Activated T-cell treated with anti-CD3 and anti-CD28 coated beads for 4 hours (primary cell): Measurements from ENCODE around the gene SIGLEC7.

ENCODE experiments used
- DNase-seq: peaks from one replicate; pipeline ENCODE4 v3.0.0-alpha.2; 2020

The SIGLEC7 gene

GRCh38 chr19:51142119-51142518, at the start of gene SIGLEC7:
TSS of gene SIGLEC7 (plus strand) at chr19:51142301. CDS start at chr19:51142370, 69 bp downstream.
- DNase-seq, result no peak

DNA sequence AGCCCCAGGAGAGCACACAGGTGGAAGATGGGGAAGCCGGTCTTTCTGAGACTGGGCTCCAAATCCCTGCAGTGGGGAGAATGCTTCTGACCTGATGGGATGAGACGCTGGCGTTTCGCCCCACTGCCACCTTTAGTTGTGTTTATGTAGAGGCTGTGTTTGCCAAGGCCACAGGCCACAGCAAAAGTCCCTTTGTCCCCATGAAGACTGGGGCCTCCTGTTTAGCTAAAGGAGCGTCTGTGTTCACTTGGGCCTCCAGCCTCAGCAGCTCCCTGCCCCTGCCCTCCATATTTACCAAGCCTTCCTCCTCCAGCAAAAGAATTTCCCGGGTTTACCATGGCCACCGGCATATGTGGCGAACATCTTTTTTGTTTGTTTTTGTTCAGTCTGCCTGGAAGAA, 49.0 kb upstream of the SIGLEC7 start:
- DNase-seq, result no peak

- no peak for DNase-seq
Observed at GRCh38 chr19:51093510-51094345, 48.4 kb upstream of the SIGLEC7 start.

DNA sequence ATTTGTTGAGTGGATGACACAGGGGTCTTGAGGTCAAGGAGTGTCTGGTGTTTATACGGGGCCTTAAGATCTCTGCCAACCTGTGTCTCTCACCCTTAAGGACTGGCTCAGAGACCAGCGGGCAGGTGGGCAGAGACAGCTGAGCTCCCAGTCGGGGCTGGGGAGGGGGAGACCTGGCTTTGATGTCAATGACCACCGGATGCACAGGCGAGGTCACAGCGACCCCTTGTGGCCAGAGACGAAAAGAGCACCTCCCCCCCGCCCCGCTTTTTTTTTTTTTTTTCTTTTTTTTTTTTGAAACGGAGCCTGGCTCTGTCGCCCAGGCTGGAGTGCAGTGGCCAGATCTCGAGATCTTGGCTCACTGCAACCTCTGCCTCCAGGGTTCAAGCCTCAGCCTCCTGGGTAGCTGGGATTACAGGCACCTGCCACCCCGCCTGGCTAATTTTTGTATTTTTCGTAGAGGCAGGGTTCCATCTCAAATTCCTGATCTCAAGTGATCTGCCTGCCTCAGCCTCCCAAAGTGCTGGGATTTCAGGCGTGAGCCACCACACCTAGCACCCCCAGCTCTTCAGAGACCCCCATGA, 47.3 kb upstream of the SIGLEC7 start:
- no peak for DNase-seq

- no peak for DNase-seq
Observed at GRCh38 chr19:51096473-51097165, 45.5 kb upstream of the SIGLEC7 start.

DNA sequence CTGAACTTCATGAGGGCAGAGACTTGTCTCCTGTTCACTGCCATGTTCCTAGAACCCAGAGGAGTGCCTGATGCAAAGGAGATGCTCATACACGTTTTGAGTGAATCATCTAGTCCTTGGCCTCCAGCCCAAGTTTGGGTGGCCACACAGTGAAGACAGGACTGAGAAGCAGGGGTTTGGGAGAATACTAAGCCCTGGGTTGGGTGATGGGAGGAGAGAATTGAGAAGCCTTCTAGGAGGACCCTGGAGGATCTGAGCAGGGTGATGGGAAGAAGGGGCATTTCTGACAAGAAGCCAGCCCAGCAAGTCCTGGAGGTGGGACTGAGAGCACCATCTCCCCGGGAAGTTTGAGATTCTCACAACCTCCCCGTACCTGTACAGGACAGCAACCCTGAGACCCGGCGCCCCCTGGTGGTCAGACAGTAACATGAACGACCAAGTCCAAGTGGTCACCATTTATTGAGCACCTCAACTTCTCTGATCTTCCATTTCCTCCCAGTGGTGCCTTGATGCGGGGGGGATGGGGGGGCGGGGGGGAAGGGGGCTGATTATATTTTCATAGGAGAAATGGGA, 44.8 kb upstream of the SIGLEC7 start:
- DNase-seq, result peak; percentile 57

DNA sequence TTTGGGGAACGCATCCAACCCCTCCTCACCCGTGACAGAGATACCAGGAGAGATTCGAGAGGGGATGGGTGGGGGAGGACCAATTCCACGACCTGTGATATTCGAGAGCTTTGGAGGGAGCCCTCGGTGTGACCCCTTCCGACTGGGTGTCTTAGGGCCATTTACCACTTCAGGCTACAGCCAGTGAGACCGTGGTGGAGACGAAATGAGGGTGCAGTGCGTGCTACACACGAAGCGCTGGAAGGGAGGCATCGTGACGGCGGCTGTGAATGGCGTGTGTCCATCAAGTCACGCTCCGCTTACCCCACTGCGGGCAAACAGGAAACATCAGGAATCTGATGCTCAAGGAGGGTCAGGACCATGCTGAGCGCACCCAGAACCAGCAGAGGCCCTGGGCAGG, 44.3 kb upstream of the SIGLEC7 start:
- DNase-seq, result no peak

GRCh38 chr19:51098365-51099046, 43.6 kb upstream of the SIGLEC7 start:
- no peak for DNase-seq

GRCh38 chr19:51099047-51099382, 43.1 kb upstream of the SIGLEC7 start:
- DNase-seq, result no peak

GRCh38 chr19:51100601-51101000, 41.5 kb upstream of the SIGLEC7 start:
- DNase-seq, result no peak

DNA sequence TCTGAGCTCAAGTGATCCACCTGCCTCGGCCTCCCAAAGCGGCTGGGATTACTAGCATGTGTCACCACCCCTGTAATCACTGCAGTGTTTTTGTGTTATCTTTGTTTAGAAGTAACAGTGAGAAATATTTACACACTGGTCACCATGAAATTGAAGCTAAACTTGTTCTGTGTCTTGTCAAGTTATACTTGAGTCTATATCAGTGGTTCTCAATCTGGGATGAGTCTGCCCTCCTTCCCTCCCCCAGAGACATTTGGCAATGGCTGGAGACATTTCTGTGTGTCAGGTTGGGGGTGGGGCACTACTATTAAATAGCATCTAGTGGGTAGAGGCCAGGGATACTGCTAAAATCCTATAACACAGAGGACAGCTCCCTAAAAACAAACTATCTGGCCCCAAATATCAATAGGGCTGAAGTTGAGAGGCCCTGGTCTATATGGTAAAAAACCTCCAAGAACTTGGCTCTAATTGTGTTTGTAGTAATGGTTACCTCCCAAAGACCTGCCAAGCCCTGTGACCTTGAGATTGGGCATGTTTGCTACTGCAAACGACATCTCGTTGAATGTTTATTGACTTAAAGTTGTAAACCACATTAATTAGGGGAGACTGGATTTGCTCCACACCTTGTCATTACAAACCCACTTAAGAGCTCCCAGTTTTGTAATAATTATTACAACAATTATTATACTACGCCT, 40.8 kb upstream of the SIGLEC7 start:
- no peak for DNase-seq

- no peak for DNase-seq
Observed at GRCh38 chr19:51102991-51103390, 39.1 kb upstream of the SIGLEC7 start.

DNA sequence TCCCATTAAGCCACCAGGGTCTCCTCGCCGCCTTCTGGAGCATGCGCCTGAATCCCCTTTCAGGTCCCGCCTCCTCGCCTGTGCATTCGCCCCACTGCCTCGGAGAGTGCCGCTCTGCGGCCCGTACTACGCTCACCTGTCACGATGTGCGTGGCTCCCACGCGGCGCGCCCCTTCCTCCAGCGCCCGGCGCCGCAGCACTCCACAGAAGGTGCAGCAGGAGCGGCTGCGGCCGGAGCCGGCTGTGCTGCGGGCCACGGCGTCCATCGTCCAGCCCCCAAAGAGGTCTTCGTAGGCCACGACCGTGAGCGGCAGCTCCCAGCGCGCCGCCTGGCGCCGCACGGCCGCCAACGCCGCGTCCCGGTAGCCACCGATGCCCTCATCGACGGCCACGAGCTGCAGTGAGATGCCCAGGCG, 38.2 kb upstream of the SIGLEC7 start:
- no peak for DNase-seq

GRCh38 chr19:51107406-51108065, 34.6 kb upstream of the SIGLEC7 start:
- DNase-seq, result no peak

- DNase-seq, result peak; percentile 98
Observed at GRCh38 chr19:51108066-51108804, 33.9 kb upstream of the SIGLEC7 start, which contains the start of gene CTU1. TSS of gene CTU1 (minus strand) at chr19:51108409. CDS start at chr19:51104569, 3,840 bp downstream.

DNA sequence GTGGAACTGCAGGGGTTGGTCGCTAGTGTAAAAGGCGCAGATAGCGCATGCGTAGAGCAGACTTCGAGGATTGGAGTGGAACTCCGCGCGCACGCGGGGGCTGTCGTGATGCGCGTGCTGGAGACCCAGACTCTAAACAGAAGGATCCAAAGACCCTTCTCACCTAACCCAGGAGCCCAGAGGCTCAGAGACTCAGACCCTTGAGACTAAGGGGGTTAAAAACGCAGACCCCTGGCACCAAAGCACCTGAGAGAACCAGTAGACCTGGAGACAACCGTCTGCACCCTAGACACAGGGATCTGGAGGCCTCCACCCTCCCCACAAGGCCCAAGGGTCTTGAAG, 33.3 kb upstream of the SIGLEC7 start:
- no peak for DNase-seq

- DNase-seq, result no peak
Observed at GRCh38 chr19:51110666-51110971, 31.5 kb upstream of the SIGLEC7 start.

GRCh38 chr19:51111606-51112005, 30.5 kb upstream of the SIGLEC7 start:
- DNase-seq, result no peak

DNA sequence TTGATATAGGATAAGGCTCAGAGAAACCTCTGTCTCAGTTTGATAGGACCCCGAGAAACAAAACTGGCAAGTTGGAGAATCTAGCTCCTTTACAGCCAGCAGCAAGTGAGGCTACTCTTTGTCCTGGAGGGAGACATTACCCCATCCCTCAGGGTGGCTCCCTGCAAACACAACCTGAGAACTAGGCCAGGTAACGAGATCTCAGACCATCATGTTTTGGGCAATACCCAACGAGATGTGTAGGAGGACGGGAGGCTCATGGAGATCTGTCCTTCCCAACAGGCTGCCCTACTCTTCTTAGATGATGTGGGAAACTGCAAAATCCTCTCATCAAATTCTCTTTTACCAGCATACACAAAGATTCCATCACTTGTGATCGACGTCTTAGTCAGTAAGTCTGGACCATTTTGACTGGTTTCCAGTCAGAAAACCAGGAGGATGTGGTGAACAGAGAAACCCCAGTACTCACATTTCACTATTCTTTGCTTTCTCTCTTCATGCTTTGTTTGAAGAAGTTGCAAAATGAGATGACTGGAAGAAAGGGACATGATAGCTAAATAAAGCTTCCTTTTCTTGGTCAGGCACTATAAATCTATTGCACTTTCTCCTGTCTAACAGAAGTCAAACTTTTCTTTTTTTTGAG, 27.9 kb upstream of the SIGLEC7 start:
- no peak for DNase-seq

DNA sequence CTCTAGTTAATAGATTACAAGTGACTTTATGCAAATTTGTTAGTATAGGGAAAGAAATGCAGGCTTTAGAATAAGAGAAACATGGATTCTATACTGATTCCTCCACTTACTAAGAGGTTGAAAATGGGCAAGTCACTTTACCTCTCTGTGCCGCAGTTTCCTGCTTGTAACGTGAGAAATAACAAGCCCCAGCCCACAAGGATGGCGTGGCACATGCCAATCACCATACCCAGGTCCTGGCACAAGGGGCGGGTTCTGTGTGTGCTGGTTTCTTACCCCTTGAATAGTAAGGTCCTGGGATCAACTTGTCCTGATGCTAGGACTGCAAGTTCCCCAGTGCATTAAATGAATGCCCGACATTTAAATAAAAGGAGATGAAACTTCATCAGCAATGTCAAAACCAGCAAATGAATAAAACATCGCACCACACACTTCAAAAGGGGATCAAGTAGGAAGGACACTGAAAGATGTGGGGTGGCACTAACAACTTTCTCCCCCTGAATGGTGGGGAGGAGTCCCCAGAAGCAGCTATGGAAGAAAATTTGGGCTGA, 25.3 kb upstream of the SIGLEC7 start:
- no peak for DNase-seq

DNA sequence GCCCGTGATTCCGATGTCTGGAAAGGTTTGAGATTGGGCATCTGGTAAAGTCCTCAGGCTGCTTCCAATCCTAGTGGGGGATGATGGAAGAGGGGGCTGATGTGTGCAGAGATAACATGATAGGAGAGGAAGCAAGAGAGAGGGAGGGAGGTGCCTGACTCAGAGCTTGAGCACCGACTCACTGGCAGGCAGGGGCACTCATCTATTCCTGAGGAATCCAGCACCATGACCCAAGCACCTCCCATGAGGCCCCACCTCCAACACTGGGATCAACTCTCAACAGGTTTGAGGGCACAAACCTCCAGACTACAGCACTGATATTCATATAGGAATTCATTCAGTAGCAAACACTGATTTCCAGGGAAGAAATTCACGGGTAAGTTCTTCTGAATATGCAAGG, 23.0 kb upstream of the SIGLEC7 start:
- no peak for DNase-seq
